ENCODE measurements around the gene ZNF628. TPM values are rescaled to one million over a fixed set of nuclear protein-coding genes. Genes with fewer than 3 reads are reported as not detected.

ZNF628 gene
- total and polyA plus RNA-seq, 7 experiments from 2014 or later, result 0.07 to 27.2 (median 6.7) TPM

- H3K4me3 Mint-ChIP-seq, result peak overlapping the region in 1 of 10 donors; percentile 34
- H3K27ac Mint-ChIP-seq, result no peak overlapping the region
- H3K4me1 Mint-ChIP-seq, result peaks cover 19 to 38% (median 26%) of the 10 kb centered on the region in 7 donors
- Histone ChIP-seq H3K27me3 (ENCODE audit: control insufficient read depth in 2 of 2, insufficient read depth in 2 of 2, low read length in 2 of 2) (no peaks in the 10 kb centered on the region), H3K27ac (ENCODE audit: low read depth, low read length) (no peak overlapping the region), H3K9me3 (ENCODE audit: control insufficient read depth in 2 of 3, low read length in 3 of 3) (no peaks in the 10 kb centered on the region), H3K4me1 (ENCODE audit: control insufficient read depth in 2 of 2, insufficient read depth in 2 of 2, low read length in 2 of 2) (peaks cover 4 to 16% of the 10 kb centered on the region in 2 donors), H3K36me3 (ENCODE audit: control insufficient read depth in 2 of 3, insufficient read depth in 3 of 3, low read length in 3 of 3) (peaks cover 0 to 5% (median 0%) of the 10 kb centered on the region in 3 experiments), H3K4me3 (ENCODE audit: low read length) (no peak overlapping the region)
- POLR2A ChIA-PET, result no interaction called here
- ATAC-seq (no peak), DNase-seq (no peak)
- peaks cover 5 to 17% (median 9%) of the 10 kb centered on the region in 5 donors for H3K27me3 Mint-ChIP-seq
- H3K36me3 Mint-ChIP-seq, result peaks cover 0 to 7% (median 4%) of the 10 kb centered on the region in 5 donors
- intact Hi-C loops (cut with micrococcal nuclease), result no loop called here
- H3K9me3 Mint-ChIP-seq, result no peaks in the 10 kb centered on the region
- CTCF ChIA-PET, result no interaction called here
Measured at GRCh38 chr19:55457683-55458457, 18.5 kb upstream of the ZNF628 start.

- no peaks in the 10 kb centered on the region for H3K9me3 Mint-ChIP-seq
- CTCF ChIA-PET, result interaction anchor here (0.6 to 1.1 kb wide), 4 partner anchors 17 to 318 kb away, joined by 3 to 4 read pairs (median 3); partner anchors contain the start of gene ZNF628
- H3K9me3 ChIP-seq (ENCODE audit: control insufficient read depth in 2 of 3, low read length in 3 of 3), result no peaks in the 10 kb centered on the region
- peaks cover 14 to 33% (median 20%) of the 10 kb centered on the region in 7 donors for H3K4me1 Mint-ChIP-seq
- H3K4me1 ChIP-seq (ENCODE audit: control insufficient read depth in 2 of 2, insufficient read depth in 2 of 2, low read length in 2 of 2), result peaks cover 4 to 12% of the 10 kb centered on the region in 2 donors
- H3K27me3 ChIP-seq (ENCODE audit: control insufficient read depth in 2 of 2, insufficient read depth in 2 of 2, low read length in 2 of 2), result no peaks in the 10 kb centered on the region
- POLR2A ChIA-PET, result interaction anchor here (0.6 to 1.3 kb wide), 3 partner anchors 17 to 75 kb away, joined by 3 read pairs; partner anchors contain the start of gene ZNF628
- no peak overlapping the region for H3K27ac ChIP-seq (ENCODE audit: low read depth, low read length)
- no peak overlapping the region for H3K27ac Mint-ChIP-seq
- peaks cover 0 to 5% (median 0%) of the 10 kb centered on the region in 3 experiments for H3K36me3 ChIP-seq (ENCODE audit: control insufficient read depth in 2 of 3, insufficient read depth in 3 of 3, low read length in 3 of 3)
- intact Hi-C loops (cut with micrococcal nuclease), result no loop called here
- H3K27me3 Mint-ChIP-seq, result peaks cover 0 to 4% (median 0%) of the 10 kb centered on the region in 5 donors
- ATAC-seq (no peak), DNase-seq (no peak)
- H3K4me3 ChIP-seq (ENCODE audit: low read length), result no peak overlapping the region
- H3K4me3 Mint-ChIP-seq, result peak overlapping the region in 2 of 10 donors; percentile 91 to 92
- H3K36me3 Mint-ChIP-seq, result peaks cover 0 to 3% (median 0%) of the 10 kb centered on the region in 5 donors
Measured at GRCh38 chr19:55459551-55459949, 16.9 kb upstream of the ZNF628 start.

GRCh38 chr19:55459950-55460657, 16.3 kb upstream of the ZNF628 start:
- Mint-ChIP-seq H3K27me3 (peaks cover 0 to 2% (median 0%) of the 10 kb centered on the region in 5 donors), H3K4me3 (peak overlapping the region; percentile 70 to 99 (median 90)), H3K4me1 (peaks cover 14 to 33% (median 20%) of the 10 kb centered on the region in 7 donors), H3K36me3 (no peaks in the 10 kb centered on the region), H3K9me3 (no peaks in the 10 kb centered on the region), H3K27ac (peak overlapping the region in 8 of 9 donors; percentile 10 to 86 (median 67))
- ChIA-PET CTCF (interaction anchor here (0.6 to 1.1 kb wide), 4 partner anchors 17 to 319 kb away, joined by 3 to 4 read pairs (median 3); partner anchors contain the start of gene ZNF628), POLR2A (interaction anchor here (0.6 to 1.3 kb wide), 3 partner anchors 17 to 76 kb away, joined by 3 read pairs; partner anchors contain the start of gene ZNF628)
- DNase-seq (no peak), ATAC-seq (no peak)
- peaks cover 0 to 5% (median 0%) of the 10 kb centered on the region in 3 experiments for H3K36me3 ChIP-seq (ENCODE audit: control insufficient read depth in 2 of 3, insufficient read depth in 3 of 3, low read length in 3 of 3)
- peaks cover 4 to 12% of the 10 kb centered on the region in 2 donors for H3K4me1 ChIP-seq (ENCODE audit: control insufficient read depth in 2 of 2, insufficient read depth in 2 of 2, low read length in 2 of 2)
- intact Hi-C loops (cut with micrococcal nuclease), result loop anchor here (2.0 kb wide), 2 partner anchors 51 to 179 kb away; partner anchors contain the start of gene HSPBP1 (in 1 of the 2)
- H3K9me3 ChIP-seq (ENCODE audit: control insufficient read depth in 2 of 3, low read length in 3 of 3), result no peaks in the 10 kb centered on the region
- H3K27me3 ChIP-seq (ENCODE audit: control insufficient read depth in 2 of 2, insufficient read depth in 2 of 2, low read length in 2 of 2), result no peaks in the 10 kb centered on the region
- H3K4me3 ChIP-seq (ENCODE audit: low read length), result no peak overlapping the region
- H3K27ac ChIP-seq (ENCODE audit: low read depth, low read length), result no peak overlapping the region

- H3K27me3 ChIP-seq (ENCODE audit: control insufficient read depth in 2 of 2, insufficient read depth in 2 of 2, low read length in 2 of 2), result no peaks in the 10 kb centered on the region
- Mint-ChIP-seq H3K4me1 (peaks cover 14 to 33% (median 20%) of the 10 kb centered on the region in 7 donors), H3K36me3 (no peaks in the 10 kb centered on the region), H3K27me3 (peaks cover 0 to 2% (median 0%) of the 10 kb centered on the region in 5 donors), H3K4me3 (peak overlapping the region; percentile 86 to 99 (median 92)), H3K9me3 (no peaks in the 10 kb centered on the region), H3K27ac (peak overlapping the region in 7 of 9 donors; percentile 10 to 94 (median 86))
- intact Hi-C loops (cut with micrococcal nuclease), result loop anchor here (1.0 to 2.0 kb wide), 10 partner anchors 16 to 397 kb away; partner anchors contain the start of genes ZNF628 (in 2 of the 2), HSPBP1 (in 1 of the 2), KMT5C (in 1 of the 2) and PPP1R12C (in 1 of the 2)
- H3K27ac ChIP-seq (ENCODE audit: low read depth, low read length), result peak overlapping the region; percentile 68
- peaks cover 0 to 5% (median 0%) of the 10 kb centered on the region in 3 experiments for H3K36me3 ChIP-seq (ENCODE audit: control insufficient read depth in 2 of 3, insufficient read depth in 3 of 3, low read length in 3 of 3)
- peaks cover 4 to 12% of the 10 kb centered on the region in 2 donors for H3K4me1 ChIP-seq (ENCODE audit: control insufficient read depth in 2 of 2, insufficient read depth in 2 of 2, low read length in 2 of 2)
- no peak for DNase-seq
- no peaks in the 10 kb centered on the region for H3K9me3 ChIP-seq (ENCODE audit: control insufficient read depth in 2 of 3, low read length in 3 of 3)
- POLR2A ChIA-PET, result interaction anchor here (1.0 to 2.6 kb wide), 3 partner anchors 15 to 76 kb away, joined by 3 to 29 read pairs (median 3); partner anchors contain the start of gene ZNF628
- CTCF ChIA-PET, result interaction anchor here (1.0 to 1.1 kb wide), 2 partner anchors 16 to 320 kb away, joined by 3 read pairs; partner anchors contain the start of gene ZNF628
- ATAC-seq, result no peak
- peak overlapping the region; percentile 91 for H3K4me3 ChIP-seq (ENCODE audit: low read length)
Measured at GRCh38 chr19:55460670-55461258, 15.7 kb upstream of the ZNF628 start.

- Histone ChIP-seq H3K27ac (ENCODE audit: low read depth, low read length) (peak within 1 kb of the TSS; percentile 79), H3K4me1 (ENCODE audit: control insufficient read depth in 2 of 2, insufficient read depth in 2 of 2, low read length in 2 of 2) (peaks cover 4 to 12% of the 10 kb centered on the region in 2 donors), H3K27me3 (ENCODE audit: control insufficient read depth in 2 of 2, insufficient read depth in 2 of 2, low read length in 2 of 2) (no peaks in the 10 kb centered on the region), H3K36me3 (ENCODE audit: control insufficient read depth in 2 of 3, insufficient read depth in 3 of 3, low read length in 3 of 3) (no peaks in the 10 kb centered on the region), H3K4me3 (ENCODE audit: low read length) (peak within 1 kb of the TSS; percentile 91), H3K9me3 (ENCODE audit: control insufficient read depth in 2 of 3, low read length in 3 of 3) (no peaks in the 10 kb centered on the region)
- Mint-ChIP-seq H3K27me3 (peaks cover 0 to 2% (median 0%) of the 10 kb centered on the region in 5 donors), H3K36me3 (no peaks in the 10 kb centered on the region), H3K27ac (peak within 1 kb of the TSS; percentile 68 to 94 (median 90)), H3K4me3 (peak within 1 kb of the TSS; percentile 86 to 99 (median 92)), H3K9me3 (no peaks in the 10 kb centered on the region), H3K4me1 (peaks cover 14 to 33% (median 20%) of the 10 kb centered on the region in 7 donors)
- ATAC-seq (peak; percentile 98), DNase-seq (peak; percentile 99 to 100 (median 100))
- ChIA-PET CTCF (interaction anchor here (0.7 to 1.2 kb wide), 4 partner anchors 24 to 172 kb away, joined by 3 to 6 read pairs (median 4); no protein-coding TSS in a partner anchor), POLR2A (interaction anchor here (0.6 to 2.6 kb wide), 11 partner anchors 14 to 207 kb away, joined by 3 to 29 read pairs (median 5); partner anchors contain the start of genes KMT5C, PPP6R1, TMEM238 and U2AF2)
- intact Hi-C loops (cut with micrococcal nuclease), result loop anchor here (1.0 to 2.0 kb wide), 10 partner anchors 15 to 398 kb away; partner anchors contain the start of genes ZNF628 (in 2 of the 2), HSPBP1 (in 1 of the 2), KMT5C (in 1 of the 2) and PPP1R12C (in 1 of the 2)
Measured at GRCh38 chr19:55461259-55461973, 15.0 kb upstream of the ZNF628 start, which contains the start of gene ISOC2. TSS of gene ISOC2 (minus strand) at chr19:55461642. CDS start at chr19:55456486, 5,156 bp downstream.

Measured in naive thymus-derived CD4-positive, alpha-beta T cell (primary cell).